GM20431 (cell line): Measurements from ENCODE around the gene ANKRD13A.
"Not testable (repeated sequence)": the region's sequence is repeated elsewhere in the genome, so short reads cannot be mapped to it uniquely, and the experiment has no call there.

Source experiments
- in situ Hi-C: fragments of 300-500 bp; cut with MseI, MboI; formaldehyde crosslinking; loops from one replicate; pipeline ENCODE4 v1.15.0; 2020; ENCODE audit warnings: low sequenced_read_pairs; ENCODE audit not compliant: unreplicated experiment

The ANKRD13A gene

GRCh38 chr12:109982210-109982609, 17.0 kb upstream of the ANKRD13A start:
- in situ Hi-C loops: no loop called here

- in situ Hi-C loops: no loop called here
Observed at GRCh38 chr12:109983432-109984142, 15.6 kb upstream of the ANKRD13A start.

- in situ Hi-C loops: not testable (repeated sequence)
Observed at GRCh38 chr12:109986236-109986635, 13.0 kb upstream of the ANKRD13A start.

GRCh38 chr12:109987615-109988014, 11.6 kb upstream of the ANKRD13A start:
- in situ Hi-C loops: no loop called here

- in situ Hi-C loops: no loop called here
Observed at GRCh38 chr12:109988274-109988673, 11.0 kb upstream of the ANKRD13A start.

- in situ Hi-C loops: no loop called here
Observed at GRCh38 chr12:109988903-109989302, 10.3 kb upstream of the ANKRD13A start.

- in situ Hi-C loops: no loop called here
Observed at GRCh38 chr12:109989380-109989779, 9.8 kb upstream of the ANKRD13A start.

- in situ Hi-C loops: no loop called here
Observed at GRCh38 chr12:109991586-109991985, 7.6 kb upstream of the ANKRD13A start.

GRCh38 chr12:109993091-109993490, 6.1 kb upstream of the ANKRD13A start:
- in situ Hi-C loops: no loop called here

- in situ Hi-C loops: no loop called here
Observed at GRCh38 chr12:109994401-109995175, 4.6 kb upstream of the ANKRD13A start.

- in situ Hi-C loops: no loop called here
Observed at GRCh38 chr12:109995361-109995685, 3.9 kb upstream of the ANKRD13A start.

GRCh38 chr12:109995686-109996482, 3.3 kb upstream of the ANKRD13A start, which contains the start of gene GIT2:
GIT2 (minus strand) TSS chr12:109996368; CDS start chr12:109996224, 144 bp downstream.
- in situ Hi-C loops: no loop called here

- in situ Hi-C loops: no loop called here
Observed at GRCh38 chr12:109996483-109996853, 2.8 kb upstream of the ANKRD13A start.

GRCh38 chr12:109997393-109997792, 1.8 kb upstream of the ANKRD13A start:
- in situ Hi-C loops: no loop called here

GRCh38 chr12:109998241-109998903, 858 bp upstream of the ANKRD13A start:
- in situ Hi-C loops: no loop called here

- in situ Hi-C loops: no loop called here
Observed at GRCh38 chr12:109999649-109999971, 380 bp downstream of the ANKRD13A start.

GRCh38 chr12:109999983-110000505, 814 bp downstream of the ANKRD13A start:
- in situ Hi-C loops: no loop called here

- in situ Hi-C loops: no loop called here
Observed at GRCh38 chr12:110001596-110001995, 2.4 kb downstream of the ANKRD13A start.

- in situ Hi-C loops: no loop called here
Observed at GRCh38 chr12:110002676-110003515, 3.7 kb downstream of the ANKRD13A start.
